Measurements from ENCODE around the gene PTEN.

DNA sequence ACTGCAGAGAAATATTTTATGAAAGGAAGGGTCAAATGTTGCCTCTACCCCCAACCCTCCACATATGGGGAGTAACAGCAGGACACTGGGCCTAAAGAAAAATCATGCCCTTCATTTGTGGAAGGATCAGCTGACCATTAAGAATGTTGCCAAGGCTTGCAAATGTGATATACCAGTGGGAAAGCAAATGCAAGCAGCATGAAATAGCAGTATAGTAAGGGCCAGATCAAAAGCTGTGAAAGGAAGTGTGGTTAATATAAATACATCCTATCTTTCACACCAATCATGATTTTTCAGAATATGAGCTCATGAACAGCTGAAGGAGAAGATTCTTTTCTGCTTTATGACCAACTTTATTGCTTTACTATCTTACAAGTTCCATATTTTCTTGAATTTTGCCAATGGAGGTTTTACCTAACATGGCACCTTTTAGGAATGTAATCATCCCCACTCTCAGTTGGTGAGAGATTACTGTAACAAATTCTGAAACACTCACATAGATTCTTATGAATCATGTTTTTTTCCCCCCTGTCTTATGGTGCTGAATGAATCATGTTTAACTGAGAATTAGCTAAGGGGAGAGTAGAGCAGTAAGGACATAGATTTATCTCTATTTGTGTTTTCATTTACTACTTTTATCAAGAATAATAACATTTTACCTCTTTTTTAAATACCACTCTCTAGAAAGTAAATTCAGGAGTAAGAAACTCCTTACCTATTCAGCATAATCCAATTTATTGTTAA is 33.3 kb upstream of the PTEN start:
- TF ChIP-seq, protein P1, sequence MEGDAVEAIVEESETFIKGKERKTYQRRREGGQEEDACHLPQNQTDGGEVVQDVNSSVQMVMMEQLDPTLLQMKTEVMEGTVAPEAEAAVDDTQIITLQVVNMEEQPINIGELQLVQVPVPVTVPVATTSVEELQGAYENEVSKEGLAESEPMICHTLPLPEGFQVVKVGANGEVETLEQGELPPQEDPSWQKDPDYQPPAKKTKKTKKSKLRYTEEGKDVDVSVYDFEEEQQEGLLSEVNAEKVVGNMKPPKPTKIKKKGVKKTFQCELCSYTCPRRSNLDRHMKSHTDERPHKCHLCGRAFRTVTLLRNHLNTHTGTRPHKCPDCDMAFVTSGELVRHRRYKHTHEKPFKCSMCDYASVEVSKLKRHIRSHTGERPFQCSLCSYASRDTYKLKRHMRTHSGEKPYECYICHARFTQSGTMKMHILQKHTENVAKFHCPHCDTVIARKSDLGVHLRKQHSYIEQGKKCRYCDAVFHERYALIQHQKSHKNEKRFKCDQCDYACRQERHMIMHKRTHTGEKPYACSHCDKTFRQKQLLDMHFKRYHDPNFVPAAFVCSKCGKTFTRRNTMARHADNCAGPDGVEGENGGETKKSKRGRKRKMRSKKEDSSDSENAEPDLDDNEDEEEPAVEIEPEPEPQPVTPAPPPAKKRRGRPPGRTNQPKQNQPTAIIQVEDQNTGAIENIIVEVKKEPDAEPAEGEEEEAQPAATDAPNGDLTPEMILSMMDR (IDR thresholded peaks at IDR 0.05; ENCODE audit: insufficient read depth, low read depth, low read length), result no peak
- no peak for TF ChIP-seq EZH2 (IDR thresholded peaks at IDR 0.05; ENCODE audit: insufficient read depth, low read length)
